HG03045 (cell line): Measurements from ENCODE around the gene CFHR1.
"Not testable (repeated sequence)": the region's sequence is repeated elsewhere in the genome, so short reads cannot be mapped to it uniquely, and the experiment has no call there.

Experiments
- ATAC-seq: cut with Tn5 transposase; IDR thresholded peaks from one replicate; pipeline ENCODE4 v1.9.1; 2021; ENCODE audit warnings: mild to moderate bottlenecking, moderate library complexity; ENCODE audit not compliant: unreplicated experiment

Gene CFHR1

DNA sequence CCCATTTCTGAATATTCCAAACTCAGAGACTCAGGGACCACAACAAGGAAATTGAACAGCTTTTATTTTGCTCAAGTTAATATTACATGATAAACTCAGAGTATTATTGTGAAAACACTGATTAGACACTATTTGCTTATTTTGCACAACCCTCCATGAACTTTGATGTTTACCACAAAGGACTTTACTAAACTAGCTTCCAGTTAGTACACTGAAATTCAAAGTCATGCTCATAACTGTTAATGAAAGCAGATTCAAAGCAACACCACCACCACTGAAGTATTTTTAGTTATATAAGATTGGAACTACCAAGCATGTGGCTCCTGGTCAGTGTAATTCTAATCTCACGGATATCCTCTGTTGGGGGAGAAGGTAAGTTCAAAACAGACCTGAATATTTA, at the start of gene CFHR1:
Gene CFHR1, plus strand, starts transcription at position 201 of the 400 bp plus-strand sequence. Its CDS starts 114 bp downstream, at position 315.
- ATAC-seq: not testable (repeated sequence)

DNA sequence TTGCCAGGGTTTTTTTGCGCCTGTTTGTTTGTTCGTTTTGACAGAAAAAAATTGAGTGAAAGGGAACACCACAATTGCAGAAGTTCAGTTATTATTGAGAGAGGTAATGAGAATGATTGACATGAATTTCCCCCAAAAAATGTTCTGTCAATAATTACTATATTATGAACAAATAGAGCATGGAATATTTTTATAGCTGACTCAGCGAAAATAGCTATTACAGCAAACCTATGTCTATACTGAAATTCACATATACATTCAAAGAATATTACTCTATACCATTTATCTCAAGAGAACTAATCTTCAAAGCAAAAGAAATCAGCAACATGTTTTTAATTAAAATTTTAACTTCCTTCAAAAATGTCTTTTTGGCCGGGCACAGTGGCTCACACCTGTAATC, 49.7 kb upstream of the CFHR1 start:
- ATAC-seq: not testable (repeated sequence)

DNA sequence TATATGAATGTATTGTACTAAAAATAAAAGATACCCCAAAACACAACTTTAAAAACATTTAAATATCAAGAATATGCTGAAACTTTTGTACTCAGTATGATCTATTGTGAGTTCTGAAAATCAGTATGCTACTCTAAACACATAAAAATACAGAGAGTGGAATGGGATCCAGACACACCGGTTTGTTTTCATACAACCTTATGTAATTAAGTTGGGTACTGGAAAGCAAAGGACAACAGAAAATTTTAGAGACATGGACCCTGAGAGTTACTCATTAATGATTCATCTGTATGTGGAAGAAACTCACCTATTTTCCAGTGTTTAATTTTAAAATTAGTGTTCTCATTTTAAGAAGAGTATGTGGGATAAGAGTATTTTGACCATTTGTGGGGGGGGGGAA, 45.8 kb upstream of the CFHR1 start:
- ATAC-seq: no peak

DNA sequence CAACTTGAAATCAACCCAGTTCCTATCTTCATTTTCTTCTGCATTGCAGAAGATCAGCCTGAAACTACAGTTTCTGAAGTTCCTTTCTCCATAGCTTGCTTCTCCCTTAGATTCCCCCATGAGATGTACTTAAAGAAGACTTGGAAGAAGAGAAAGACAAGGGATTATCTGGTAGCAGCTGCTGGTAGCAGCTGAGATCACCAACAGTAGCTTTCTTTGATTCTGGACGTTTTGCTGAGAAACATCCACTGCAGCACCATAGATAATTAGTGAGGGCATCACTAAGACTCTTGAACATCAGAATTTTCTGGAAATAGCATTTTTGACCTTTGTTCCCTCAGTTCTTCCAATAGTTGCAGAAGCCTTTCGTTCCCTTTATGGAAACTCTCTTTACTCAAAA, 45.4 kb upstream of the CFHR1 start:
- no peak for ATAC-seq

DNA sequence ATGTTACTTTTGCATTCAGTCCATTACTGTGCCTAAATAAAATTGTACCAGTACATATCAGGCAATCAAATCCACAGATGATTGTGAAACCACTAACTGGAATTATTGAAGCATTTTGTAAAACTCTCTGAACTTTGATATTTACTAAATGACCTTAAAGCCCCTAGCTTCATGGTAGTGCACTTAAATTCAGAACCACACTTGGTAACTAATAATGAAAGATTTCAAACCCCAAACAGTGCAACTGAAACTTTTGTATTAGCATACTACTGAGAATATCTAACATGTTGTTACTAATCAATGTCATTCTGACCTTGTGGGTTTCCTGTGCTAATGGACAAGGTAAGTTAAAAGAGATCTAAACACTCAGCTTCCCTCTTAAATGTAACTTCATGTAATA, 44.9 kb upstream of the CFHR1 start, which contains the start of gene CFHR3:
Gene CFHR3, plus strand, starts transcription at position 238 of the 400 bp plus-strand sequence. Its CDS starts 47 bp downstream, at position 285.
- ATAC-seq: no peak

DNA sequence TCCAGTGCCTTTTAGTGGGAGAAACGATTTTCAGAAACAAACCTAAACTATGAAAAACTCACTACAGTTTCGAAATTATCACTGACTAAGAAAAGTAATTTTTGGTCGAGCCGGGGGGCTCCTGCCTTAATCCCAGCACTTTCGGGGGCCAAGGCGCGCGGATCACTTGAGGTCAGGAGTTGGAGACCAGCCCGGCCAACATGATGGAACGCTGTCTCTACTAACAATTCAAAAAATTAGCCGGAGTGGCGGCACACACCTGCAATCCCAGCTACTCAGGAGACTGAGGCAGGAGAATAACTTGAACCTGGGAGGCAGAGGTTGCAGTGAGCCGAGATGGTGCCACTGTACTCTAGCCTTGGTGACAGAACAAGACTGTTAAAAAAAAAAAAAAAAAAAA, 41.9 kb upstream of the CFHR1 start:
- ATAC-seq: no peak

DNA sequence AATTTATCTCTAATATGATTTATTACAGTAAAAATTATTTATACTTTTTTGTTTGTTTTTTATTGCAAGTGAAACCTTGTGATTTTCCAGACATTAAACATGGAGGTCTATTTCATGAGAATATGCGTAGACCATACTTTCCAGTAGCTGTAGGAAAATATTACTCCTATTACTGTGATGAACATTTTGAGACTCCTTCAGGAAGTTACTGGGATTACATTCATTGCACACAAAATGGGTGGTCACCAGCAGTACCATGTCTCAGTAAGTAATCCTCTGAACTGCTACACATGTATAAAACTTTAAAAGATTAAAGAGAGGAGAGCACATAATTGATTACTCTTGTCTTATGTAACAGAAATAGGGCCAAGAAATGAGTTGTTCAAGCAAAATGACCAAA, 40.4 kb upstream of the CFHR1 start:
- no peak for ATAC-seq

DNA sequence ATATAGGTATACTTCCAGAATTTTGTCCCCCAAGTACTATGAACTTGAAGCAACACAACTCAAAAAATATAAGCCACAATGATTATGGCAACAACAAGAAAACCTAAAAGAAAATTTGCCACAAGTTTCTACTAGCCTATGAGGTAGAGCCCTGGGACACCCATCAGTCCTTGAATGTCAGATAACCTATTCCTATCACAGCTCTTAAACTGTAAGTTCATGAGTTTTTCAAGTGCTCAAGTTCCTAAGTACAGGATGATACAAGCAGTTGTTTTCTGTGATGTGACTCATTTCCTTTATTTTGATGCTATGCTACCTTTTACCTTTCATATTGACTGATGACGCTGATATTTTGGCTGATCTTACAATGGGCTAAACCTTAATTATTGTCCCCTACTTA, 28.3 kb upstream of the CFHR1 start:
- not testable (repeated sequence) for ATAC-seq

DNA sequence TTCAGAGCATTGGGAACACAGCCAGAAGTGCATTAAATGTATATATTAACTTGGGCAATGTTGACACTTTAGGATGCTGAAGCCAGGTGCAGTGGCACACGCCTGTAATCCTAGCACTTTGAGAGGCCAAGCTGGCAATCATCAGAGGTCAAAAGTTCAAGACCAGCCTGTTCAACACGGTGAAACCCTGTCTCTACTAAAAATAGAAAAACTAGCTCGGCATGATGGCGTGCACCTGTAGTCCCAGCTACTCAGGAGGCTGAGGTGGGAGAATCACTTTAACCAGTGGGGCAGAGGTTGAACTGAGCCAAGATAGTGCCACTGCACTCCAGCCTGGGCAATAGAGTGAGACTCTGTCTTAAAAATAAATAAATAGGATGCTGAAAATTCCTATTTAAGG, 25.4 kb upstream of the CFHR1 start:
- ATAC-seq: not testable (repeated sequence)

DNA sequence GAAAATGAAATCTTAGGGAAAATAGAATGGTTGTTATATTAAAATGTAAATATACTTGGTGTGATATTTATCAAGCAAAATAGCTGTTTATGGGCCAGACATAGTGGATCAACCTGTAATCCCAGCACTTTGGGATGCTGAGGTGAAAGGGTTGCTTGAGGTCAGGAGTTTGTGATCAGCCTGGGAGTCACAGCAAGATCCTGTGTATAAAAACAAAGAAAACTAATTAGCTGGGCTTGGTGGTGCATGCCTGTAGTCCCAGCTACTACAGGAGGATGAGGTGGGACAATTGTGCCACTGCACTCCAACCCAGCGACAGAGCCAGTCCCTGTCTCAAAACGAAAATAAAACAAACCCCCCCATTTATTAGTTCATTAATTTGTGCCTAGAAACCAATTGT, 21.6 kb upstream of the CFHR1 start:
- no peak for ATAC-seq

DNA sequence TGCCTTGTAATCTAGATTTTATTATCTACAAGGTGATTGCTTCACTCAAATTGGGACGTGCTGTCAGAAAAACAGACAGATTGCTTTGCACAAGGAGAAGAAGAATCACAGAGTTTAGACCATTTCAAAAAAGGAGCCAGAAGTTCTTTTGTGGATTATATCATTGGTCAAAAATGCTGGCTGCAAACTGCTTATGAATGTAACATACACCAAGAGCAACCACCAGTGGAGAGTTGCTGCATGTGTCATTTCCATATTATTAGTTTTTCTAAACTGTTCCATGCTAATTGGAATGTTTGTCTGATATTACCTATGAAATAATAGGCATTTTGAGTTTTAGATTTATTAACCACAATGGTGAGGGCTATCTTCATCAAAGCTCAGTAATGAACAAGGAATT, 17.6 kb upstream of the CFHR1 start:
- ATAC-seq: not testable (repeated sequence)

DNA sequence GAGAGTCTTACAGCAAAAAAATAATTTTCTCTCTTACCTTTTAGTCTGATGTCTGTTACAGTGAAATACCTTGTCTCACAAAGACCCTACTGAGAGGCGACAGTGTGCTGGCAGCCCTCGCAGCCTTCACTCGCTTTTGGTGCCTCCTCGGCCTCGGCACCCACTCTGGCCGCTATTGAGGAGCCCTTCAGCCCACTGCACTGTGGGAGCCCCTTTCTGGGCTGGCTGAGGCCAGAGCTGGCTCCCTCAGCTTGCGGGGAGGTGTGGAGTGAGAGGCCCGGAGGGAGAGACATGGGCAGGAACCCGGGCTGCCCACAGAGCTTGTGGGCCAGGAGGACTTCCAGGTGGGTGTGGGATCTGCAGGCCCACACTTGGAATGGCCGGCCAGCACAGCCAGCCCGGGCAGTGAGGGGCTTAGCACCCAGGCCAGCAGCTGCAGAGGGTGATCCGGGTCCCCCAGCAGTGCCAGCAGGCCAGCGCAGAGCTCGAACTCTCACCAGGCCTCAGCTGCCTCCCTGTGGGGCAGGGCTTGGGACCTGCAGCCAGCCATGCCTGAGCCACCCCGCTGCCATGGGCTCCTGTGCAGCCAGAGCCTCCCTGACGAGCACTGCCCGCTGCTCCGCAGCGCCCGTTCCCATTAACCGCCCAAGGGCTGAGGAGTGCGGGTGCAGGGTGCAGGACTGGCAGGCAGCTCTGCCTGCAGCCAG, 10.8 kb upstream of the CFHR1 start:
- ATAC-seq: no peak

DNA sequence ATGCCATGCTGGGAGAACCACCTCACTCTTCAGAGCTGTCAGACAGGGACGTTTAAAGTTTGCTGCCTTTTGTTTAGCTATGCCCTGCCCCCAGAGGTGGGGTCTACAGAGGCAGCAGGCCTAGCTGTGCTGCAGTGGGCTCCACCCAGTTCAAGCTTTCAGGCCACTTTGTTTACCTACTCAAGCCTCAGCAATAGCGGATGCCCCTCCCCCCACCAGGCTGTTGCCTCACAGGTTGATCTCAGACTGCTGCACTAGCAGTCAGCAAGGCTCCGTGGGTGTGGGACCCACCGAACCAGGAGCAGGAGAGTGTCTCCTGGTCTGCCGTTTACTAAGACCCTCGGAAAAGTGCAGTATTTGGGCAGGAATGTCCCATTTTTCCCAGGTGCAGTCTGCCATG, 2.1 kb upstream of the CFHR1 start:
- ATAC-seq: not testable (repeated sequence)

DNA sequence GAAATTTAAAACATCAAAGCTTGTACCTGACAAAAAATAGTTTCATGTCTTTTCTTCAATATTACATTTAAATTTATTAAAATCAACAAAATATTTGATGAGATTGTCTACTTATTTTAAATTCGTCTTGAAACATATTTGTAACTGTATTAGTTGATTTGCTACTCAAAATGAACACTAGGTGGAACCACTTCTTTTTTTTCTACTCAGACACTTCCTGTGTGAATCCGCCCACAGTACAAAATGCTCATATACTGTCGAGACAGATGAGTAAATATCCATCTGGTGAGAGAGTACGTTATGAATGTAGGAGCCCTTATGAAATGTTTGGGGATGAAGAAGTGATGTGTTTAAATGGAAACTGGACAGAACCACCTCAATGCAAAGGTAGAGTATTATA, 8.3 kb downstream of the CFHR1 start:
- not testable (repeated sequence) for ATAC-seq

DNA sequence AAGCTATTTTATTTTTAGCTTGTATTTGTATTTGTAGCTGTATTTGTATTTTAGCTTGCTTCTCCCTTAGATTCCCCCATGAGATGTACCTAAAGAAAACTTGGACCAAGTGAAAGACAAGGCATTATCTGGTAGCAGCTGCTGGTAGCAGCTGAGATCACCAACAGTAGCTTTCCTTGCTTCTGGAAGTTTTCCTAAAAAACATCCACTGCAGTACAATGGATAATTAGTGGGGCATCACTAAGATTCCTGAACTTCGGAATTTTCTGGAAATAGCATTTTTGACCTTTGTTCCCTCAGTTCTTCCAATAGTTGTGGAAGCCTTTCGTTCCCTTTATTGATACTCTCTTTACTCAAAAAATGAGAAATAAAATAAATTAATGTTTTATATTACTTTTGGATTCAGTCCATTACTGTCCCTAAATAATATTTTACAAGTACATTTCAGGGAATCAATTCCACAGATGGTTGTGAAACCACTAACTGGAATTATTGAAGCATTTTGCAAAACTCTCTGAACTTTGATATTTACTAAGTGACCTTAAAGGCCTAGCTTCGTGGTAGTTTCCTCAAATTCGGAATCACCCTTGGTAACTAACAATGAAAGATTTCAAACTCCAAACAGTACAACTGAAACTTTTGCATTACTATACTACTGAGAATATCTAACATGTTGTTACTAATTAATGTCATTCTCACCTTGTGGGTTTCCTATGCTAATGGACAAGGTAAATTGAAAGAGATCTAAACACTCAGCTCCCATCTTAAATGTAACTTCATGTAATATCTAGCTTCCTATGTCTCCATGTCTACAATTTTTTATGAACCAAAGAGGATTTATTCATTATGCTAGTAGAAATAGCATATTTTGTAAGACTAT, 30.3 kb downstream of the CFHR1 start:
- ATAC-seq: not testable (repeated sequence)

DNA sequence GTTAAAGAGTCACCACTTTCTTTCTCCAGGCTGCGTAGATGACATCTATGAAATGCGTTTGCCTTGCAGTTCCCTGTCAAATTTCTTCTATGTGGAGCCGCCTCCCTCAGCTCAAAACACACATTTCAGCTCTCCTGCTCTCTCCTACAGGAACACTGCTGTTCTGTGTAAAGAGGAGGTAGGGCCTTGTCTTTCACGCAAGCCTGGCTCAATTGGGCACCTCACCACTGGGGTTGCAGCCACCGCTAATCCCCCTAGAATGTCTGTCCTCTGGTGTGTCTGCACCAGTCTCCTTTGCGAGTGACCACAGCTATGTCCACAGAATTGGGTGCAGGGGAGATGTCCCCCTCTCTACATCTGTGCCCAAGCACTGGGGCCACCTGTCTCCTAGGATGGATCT, 36.5 kb downstream of the CFHR1 start:
- ATAC-seq: no peak

DNA sequence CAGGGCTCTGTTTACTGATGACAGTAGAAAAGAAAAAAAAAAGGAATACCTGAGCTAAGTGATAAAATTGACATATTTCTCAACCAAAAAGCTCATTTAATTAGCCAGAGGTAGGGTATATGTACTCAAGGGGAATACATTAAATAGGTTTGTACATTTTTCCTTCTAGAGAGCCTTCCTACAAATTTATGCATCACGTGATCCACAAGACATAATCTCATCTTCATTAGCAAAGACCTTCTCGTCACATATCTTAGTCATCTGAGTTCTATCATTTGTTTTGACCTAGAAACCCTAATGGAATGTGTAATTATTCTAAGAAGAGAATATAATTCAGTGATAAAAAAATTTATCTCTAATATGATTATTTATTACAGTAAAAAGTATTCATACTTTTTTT, 37.7 kb downstream of the CFHR1 start:
- no peak for ATAC-seq

DNA sequence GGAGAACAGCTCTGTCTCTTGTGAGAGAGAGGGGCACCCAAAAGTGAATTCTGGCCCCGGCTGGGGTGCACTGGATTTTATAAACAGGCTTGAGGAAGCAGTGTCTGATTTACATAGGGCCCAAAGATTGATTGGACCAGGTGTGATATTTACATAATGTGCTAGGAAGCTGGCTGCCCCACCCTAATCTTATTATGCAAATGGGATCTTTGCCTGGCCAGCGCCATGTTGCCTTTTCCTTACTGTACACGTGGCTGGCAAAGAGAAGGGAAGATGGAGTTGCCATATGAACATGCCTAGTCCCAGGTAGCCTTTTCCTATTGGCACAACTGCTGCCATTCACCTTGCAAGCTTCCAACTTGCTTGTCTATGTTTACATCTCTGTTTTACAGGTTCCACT, 39.3 kb downstream of the CFHR1 start:
- ATAC-seq: no peak

DNA sequence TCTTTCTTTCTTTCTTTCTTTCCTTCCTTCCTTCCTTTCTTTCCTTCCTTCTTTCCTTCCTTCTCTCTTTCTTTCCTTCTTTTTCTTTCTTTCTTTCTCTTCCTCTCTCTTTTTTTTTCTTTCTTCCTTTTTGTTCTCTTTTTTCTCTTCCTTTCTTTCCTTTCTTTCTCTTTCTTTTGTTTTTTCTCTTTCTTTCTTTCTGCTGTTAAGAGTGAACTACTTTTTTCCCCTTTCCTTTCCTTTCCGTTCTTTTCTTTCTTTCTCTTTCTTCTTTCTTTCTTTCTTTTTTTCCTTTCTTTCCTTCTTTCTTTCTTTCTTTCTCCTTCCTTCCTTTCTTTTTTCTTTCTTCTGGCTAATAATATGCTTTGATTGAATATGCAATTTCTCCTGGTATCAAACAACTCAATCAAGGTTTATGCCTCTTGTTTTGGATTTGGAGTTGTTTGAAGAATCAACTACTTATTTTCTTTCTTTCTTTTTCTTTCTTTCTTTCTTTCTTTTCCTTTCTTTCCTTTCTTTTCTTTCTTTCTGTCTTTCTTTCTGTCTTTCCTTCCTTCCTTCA, 40.9 kb downstream of the CFHR1 start:
- ATAC-seq: no peak

DNA sequence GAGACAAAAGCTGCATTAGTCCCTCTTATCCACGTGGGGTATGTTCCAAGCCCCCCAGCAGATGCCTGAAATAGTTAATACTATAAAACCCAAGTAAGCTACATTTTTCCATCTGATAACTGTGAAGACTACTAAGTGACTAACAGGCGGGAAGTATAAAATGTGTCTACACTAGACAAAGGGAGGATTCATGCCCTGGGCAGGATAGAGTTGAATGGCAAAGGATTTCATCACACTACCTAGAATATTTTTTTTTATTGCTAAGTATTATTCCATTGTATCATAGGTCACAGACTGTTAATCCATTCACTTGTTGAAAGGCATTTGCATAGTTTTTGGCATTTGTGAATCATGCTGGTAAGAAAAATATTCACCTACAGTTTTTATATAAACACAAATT, 41.9 kb downstream of the CFHR1 start:
- no peak for ATAC-seq

DNA sequence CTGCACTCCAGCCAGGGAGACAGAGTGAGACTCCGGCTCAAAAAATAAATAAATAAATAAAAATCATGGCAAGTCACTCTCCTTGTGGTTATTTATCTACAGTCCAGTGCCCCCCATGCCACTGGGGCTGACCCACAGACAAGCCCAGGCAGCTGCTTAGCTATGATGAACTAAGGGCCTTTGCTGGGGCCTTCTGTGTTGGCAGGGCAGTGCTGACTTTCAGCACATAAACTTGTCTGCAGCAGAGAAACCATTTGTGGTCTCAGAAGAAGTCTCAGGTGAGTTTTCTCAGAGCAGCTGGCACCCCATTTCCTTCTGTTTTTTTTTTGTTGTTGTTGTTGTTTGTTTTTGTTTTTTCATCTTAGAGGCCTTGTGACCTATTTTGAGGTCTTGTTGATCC, 47.4 kb downstream of the CFHR1 start:
- no peak for ATAC-seq

DNA sequence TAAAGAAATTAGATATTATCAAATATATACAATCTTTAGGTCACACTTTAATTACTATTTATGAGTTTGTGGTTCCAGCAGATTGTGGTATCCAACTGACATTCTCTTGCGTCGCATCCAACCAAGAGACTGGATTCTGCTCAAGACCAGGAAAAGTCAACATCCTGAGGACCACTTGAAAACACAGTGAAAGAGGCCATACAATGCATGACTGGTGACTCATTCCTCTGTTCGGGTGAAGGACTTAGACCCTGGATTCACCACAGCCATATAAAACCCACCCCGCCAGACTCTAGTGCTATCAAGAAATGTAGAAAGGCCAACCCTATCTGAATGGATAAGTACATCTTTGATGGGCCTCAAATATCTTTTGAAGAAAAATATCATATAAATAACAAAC, 53.9 kb downstream of the CFHR1 start:
- ATAC-seq: no peak
